Choroid plexus epithelial cell (primary cell): ENCODE measurements around the gene CYP4F12.

Source experiments
- DNase-seq: peaks from one replicate; pipeline ENCODE4 v3.0.0-alpha.2; 2010; ENCODE audit warnings: low read depth
- H3K4me3 ChIP-seq: 2 replicates; pipeline ENCODE4 v1.5.1; 2011; ENCODE audit warnings: low read depth, mild to moderate bottlenecking, control low read depth, low read length, moderate library complexity
- TF ChIP-seq, protein P1 (sequence below): conservative IDR thresholded peaks from 2 replicates; pipeline ENCODE4 v1.5.1; 2011; ENCODE audit warnings: low read depth, mild to moderate bottlenecking, control low read depth, inconsistent platforms, low read length, moderate library complexity

The CYP4F12 gene

DNA sequence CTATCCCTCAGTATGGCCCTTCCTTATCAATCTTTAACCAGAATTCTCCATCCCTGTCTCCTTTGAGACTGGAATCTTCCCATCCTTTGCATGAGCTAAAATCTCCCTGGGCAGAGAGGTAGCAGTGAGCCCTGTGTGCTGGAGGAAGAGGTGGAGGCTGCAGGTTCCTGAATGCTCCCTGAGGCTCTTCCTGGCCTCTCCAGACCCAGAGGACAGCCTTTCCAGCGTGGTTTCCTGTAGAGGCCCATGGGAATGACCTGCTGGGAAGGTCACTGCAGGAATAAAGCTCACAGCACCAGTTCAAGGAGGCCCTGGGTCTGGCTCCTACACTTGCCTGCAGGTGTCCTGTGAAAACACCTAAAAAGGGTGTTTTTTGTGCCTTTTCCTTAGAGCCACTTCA, 59.5 kb downstream of the CYP4F12 start:
- DNase-seq: no peak
- no peak overlapping the region for H3K4me3 ChIP-seq
- TF ChIP-seq, protein P1, sequence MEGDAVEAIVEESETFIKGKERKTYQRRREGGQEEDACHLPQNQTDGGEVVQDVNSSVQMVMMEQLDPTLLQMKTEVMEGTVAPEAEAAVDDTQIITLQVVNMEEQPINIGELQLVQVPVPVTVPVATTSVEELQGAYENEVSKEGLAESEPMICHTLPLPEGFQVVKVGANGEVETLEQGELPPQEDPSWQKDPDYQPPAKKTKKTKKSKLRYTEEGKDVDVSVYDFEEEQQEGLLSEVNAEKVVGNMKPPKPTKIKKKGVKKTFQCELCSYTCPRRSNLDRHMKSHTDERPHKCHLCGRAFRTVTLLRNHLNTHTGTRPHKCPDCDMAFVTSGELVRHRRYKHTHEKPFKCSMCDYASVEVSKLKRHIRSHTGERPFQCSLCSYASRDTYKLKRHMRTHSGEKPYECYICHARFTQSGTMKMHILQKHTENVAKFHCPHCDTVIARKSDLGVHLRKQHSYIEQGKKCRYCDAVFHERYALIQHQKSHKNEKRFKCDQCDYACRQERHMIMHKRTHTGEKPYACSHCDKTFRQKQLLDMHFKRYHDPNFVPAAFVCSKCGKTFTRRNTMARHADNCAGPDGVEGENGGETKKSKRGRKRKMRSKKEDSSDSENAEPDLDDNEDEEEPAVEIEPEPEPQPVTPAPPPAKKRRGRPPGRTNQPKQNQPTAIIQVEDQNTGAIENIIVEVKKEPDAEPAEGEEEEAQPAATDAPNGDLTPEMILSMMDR: no peak

DNA sequence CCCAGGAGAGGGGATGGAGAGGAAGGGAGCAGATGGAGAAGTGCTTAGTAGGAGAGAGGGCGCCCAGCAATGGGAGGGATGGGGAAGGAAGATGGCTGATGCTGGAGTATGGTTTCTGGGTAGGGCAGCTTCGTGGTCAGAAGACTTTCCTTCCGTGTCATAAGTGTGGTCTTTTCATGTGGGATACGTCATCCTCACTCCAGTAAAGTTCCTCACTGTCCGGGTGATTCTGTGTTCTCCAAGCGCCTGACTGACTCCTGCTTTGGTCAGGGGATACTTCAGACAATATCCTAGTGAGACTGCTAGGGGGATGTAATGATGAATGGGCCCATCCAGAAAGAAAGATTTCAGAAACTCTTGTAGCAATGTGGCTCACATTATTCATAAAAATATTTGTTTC, 61.0 kb downstream of the CYP4F12 start:
- no peak overlapping the region for H3K4me3 ChIP-seq
- DNase-seq: no peak
- TF ChIP-seq, protein P1: no peak

DNA sequence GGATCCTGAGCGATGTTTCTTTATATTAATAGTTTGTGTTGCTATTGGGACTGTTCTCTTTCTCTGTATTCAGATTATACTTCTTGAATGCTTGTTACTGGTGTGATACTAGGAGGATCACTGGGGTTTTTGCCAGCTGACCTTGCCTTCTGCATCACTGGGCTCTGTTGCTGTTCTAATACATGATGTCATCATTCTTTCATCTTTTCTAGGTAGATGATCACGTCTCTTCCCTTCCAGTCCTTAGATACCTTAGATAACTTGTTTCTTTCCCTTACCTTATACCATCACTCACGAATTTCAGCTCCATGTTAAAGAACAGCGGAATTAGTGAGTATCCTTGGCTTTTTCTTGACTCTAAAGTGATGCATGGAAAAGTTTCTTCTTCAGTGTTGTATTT, 64.8 kb downstream of the CYP4F12 start, which contains the start of gene OR10H3:
TSS of gene OR10H3 (plus strand) at position 264 of the 400 bp plus-strand sequence. CDS start 3,408 bp downstream, outside the sequence.
- TF ChIP-seq, protein P1: no peak
- DNase-seq: no peak
- no peak within 1 kb of the TSS for H3K4me3 ChIP-seq

GRCh38 chr19:15740785-15741184, 67.9 kb downstream of the CYP4F12 start:
- no peak overlapping the region for H3K4me3 ChIP-seq

More at GRCh38 chr19:15740785-15741184, 67.9 kb downstream of the CYP4F12 start:
- no peak for DNase-seq
- TF ChIP-seq, protein P1: no peak
